HG03565 (cell line): ENCODE results near the gene LRRC36.
"Not testable (repeated sequence)": the region's sequence is repeated elsewhere in the genome, so short reads cannot be mapped to it uniquely, and the experiment has no call there.

Source experiments
- ATAC-seq: cut with Tn5 transposase; IDR thresholded peaks from one replicate; pipeline ENCODE4 v1.9.1; 2021; ENCODE audit warnings: mild to moderate bottlenecking, moderate library complexity; ENCODE audit not compliant: unreplicated experiment

Gene LRRC36

GRCh38 chr16:67399218-67399733 is 72.7 kb downstream of the LRRC36 start:
- no peak for ATAC-seq

- no peak for ATAC-seq
These were observed 73.4 kb downstream of the LRRC36 start for GRCh38 chr16:67399749-67400704.

GRCh38 chr16:67400901-67401300 is 74.3 kb downstream of the LRRC36 start:
- no peak for ATAC-seq

- no peak for ATAC-seq
These were observed 77.5 kb downstream of the LRRC36 start for GRCh38 chr16:67403976-67404555.

GRCh38 chr16:67404740-67405226 is 78.2 kb downstream of the LRRC36 start:
- ATAC-seq: no peak

GRCh38 chr16:67405336-67405735 is 78.7 kb downstream of the LRRC36 start:
- ATAC-seq: no peak

- ATAC-seq: no peak
These were observed 79.7 kb downstream of the LRRC36 start for GRCh38 chr16:67406111-67406971.

- no peak for ATAC-seq
These were observed 80.7 kb downstream of the LRRC36 start for GRCh38 chr16:67407176-67407787.

GRCh38 chr16:67407788-67408452 is 81.3 kb downstream of the LRRC36 start:
- ATAC-seq: no peak

- no peak for ATAC-seq
These were observed 83.0 kb downstream of the LRRC36 start for GRCh38 chr16:67409631-67410030.

- no peak for ATAC-seq
These were observed 84.7 kb downstream of the LRRC36 start for GRCh38 chr16:67411339-67411738.

- ATAC-seq: no peak
These were observed 85.7 kb downstream of the LRRC36 start for GRCh38 chr16:67412294-67412693.

- no peak for ATAC-seq
These were observed 87.6 kb downstream of the LRRC36 start for GRCh38 chr16:67413978-67414911.

GRCh38 chr16:67415421-67415820 is 88.8 kb downstream of the LRRC36 start:
- ATAC-seq: not testable (repeated sequence)

GRCh38 chr16:67415872-67416793 is 89.5 kb downstream of the LRRC36 start, which contains the start of gene ZDHHC1:
Gene ZDHHC1, minus strand, starts transcription at chr16:67416477. Its CDS starts 8,702 bp downstream, at chr16:67407775.
- ATAC-seq: no peak

GRCh38 chr16:67417333-67418061 is 90.9 kb downstream of the LRRC36 start:
- no peak for ATAC-seq

- ATAC-seq: no peak
These were observed 92.9 kb downstream of the LRRC36 start for GRCh38 chr16:67419502-67419901.
